Testis (tissue), 3 donors: Measurements from ENCODE around the gene REST. TPM values are rescaled to one million over a fixed set of nuclear protein-coding genes. Genes with fewer than 3 reads are reported as not detected.

ENCODE experiments used
- DNase-seq: peaks from one replicate; pipeline ENCODE4 v3.0.0-alpha.2; 2019
- H3K27ac ChIP-seq, 2 donors: fragments of 200-600 bp; sonication (generic); one replicate each; pipeline ENCODE4 v1.5.1; 2019
- H3K27me3 ChIP-seq: fragments of 200-600 bp; sonication (generic); one replicate; pipeline ENCODE4 v1.5.1; 2019
- H3K36me3 ChIP-seq: fragments of 200-600 bp; sonication (generic); one replicate; pipeline ENCODE4 v1.5.1; 2017; ENCODE audit warnings: low read depth; ENCODE audit errors: missing control alignments
- H3K4me1 ChIP-seq: fragments of 200-600 bp; sonication (generic); one replicate; pipeline ENCODE4 v1.5.1; 2019
- H3K4me3 ChIP-seq, 2 donors: fragments of 200-600 bp; sonication (generic); one replicate each; pipeline ENCODE4 v1.5.1; 2017 to 2019
- H3K9me3 ChIP-seq: fragments of 200-600 bp; sonication (generic); one replicate; pipeline ENCODE4 v1.5.1; 2017
- POLR2A ChIP-seq: fragments of 450-650 bp; IDR thresholded peaks from one replicate; pipeline ENCODE4 v1.6.1; 2017; ENCODE audit warnings: antibody characterized with exemption, mild to moderate bottlenecking, moderate library complexity
- WGBS, 2 donors: methylation state at CpG; one replicate each; pipeline ENCODE4 v1.1.5; 2018; 5-methylcytosine and 5-hydroxymethylcytosine counted together
- intact Hi-C: fragments of 100-400 bp; cut with DNase I; formaldehyde crosslinking; loops from one replicate; pipeline ENCODE4 v1.15.1; 2023; ENCODE audit warnings: low total_unique reads
- polyA plus RNA-seq: library from polyadenylated mRNA; stranded (reverse); fragments of 350-450 nt; fragmentation: Illumina TruSeq; extraction: RNeasy Lipid Tissue Mini Kit (QIAGEN cat#74804); gene quantifications from one replicate; pipeline ENCODE4 v1.2.3, GENCODE V29; 2014; ENCODE audit warnings: low read depth, low replicate concordance; ENCODE audit not compliant: insufficient read depth
- small RNA-seq, 2 donors: library from RNA; depleted of rRNA; stranded (forward); fragments of <200 nt; gene quantifications; one replicate each; pipeline ENCODE3, GENCODE V24; 2016
- total RNA-seq, 2 donors: library from RNA; depleted of rRNA; stranded (reverse); fragments of >200 nt; gene quantifications; one replicate each; pipeline ENCODE4 v1.2.3, GENCODE V29; 2016
- TF ChIP-seq, protein P1 (sequence below), 3 experiments: fragments of 450-650 bp in 2 of 3; fragments of 200-600 bp in 1 of 3; sonication (generic) in 1 of 3; IDR thresholded peaks; one replicate each; pipeline ENCODE4 v1.5.1; 2016 to 2019; ENCODE audit warnings: antibody characterized with exemption in 3 of 3, mild to moderate bottlenecking in 2 of 3, moderate library complexity in 1 of 3

Gene REST
- total and polyA plus RNA-seq, 3 donors from 2014 or later = 10.7 to 58.2 (median 50.2) TPM

- DNase-seq = no peak
- no peak overlapping the region for H3K27ac ChIP-seq
Measured at GRCh38 chr4:56990109-56990905, 82.6 kb downstream of the REST start.

DNA sequence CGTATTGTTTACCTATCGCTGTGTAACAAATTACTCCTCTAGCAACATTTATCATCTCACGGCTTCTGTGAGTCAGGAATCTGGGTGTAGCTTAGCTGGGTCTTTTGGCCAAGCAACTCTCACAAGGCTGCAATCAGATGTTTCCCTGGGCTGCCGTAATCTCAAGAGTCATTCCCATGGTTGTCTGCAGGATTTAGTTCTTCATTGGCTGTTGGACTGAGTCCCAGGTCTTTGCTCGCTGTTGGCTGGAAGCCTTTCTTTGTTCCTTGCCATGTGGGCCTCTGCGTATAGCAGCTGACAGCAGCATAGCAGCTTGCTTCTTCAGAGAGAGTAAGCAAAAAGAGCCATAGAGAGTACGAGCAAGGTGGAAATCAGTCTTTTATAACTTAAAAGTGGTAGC is 87.8 kb downstream of the REST start:
- no peak overlapping the region for H3K4me3 ChIP-seq
- no peak for TF ChIP-seq POLR2A
- TF ChIP-seq, protein P1, sequence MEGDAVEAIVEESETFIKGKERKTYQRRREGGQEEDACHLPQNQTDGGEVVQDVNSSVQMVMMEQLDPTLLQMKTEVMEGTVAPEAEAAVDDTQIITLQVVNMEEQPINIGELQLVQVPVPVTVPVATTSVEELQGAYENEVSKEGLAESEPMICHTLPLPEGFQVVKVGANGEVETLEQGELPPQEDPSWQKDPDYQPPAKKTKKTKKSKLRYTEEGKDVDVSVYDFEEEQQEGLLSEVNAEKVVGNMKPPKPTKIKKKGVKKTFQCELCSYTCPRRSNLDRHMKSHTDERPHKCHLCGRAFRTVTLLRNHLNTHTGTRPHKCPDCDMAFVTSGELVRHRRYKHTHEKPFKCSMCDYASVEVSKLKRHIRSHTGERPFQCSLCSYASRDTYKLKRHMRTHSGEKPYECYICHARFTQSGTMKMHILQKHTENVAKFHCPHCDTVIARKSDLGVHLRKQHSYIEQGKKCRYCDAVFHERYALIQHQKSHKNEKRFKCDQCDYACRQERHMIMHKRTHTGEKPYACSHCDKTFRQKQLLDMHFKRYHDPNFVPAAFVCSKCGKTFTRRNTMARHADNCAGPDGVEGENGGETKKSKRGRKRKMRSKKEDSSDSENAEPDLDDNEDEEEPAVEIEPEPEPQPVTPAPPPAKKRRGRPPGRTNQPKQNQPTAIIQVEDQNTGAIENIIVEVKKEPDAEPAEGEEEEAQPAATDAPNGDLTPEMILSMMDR (IDR thresholded peaks at IDR 0.05) = no peak
- peak; percentile 89 for DNase-seq
- intact Hi-C loops = no loop called here
- no peaks in the 10 kb centered on the region for H3K27me3 ChIP-seq
- H3K36me3 ChIP-seq = no peaks in the 10 kb centered on the region
- H3K27ac ChIP-seq = peak overlapping the region; percentile 52 to 70
- H3K9me3 ChIP-seq = no peaks in the 10 kb centered on the region
- WGBS, 2 donors = 42 to 45% methylated on average over 7 of the region's 7 CpGs
- H3K4me1 ChIP-seq = peaks cover 6% of the 10 kb centered on the region

More at GRCh38 chr4:56990109-56990905, 82.6 kb downstream of the REST start:
- 88 to 89% methylated on average over 6 of the region's 6 CpGs for WGBS, 2 donors
- H3K36me3 ChIP-seq = no peaks in the 10 kb centered on the region
- no peak overlapping the region for H3K4me3 ChIP-seq
- no peak for TF ChIP-seq POLR2A
- H3K4me1 ChIP-seq = no peaks in the 10 kb centered on the region
- H3K9me3 ChIP-seq = no peaks in the 10 kb centered on the region
- H3K27me3 ChIP-seq = no peaks in the 10 kb centered on the region
- intact Hi-C loops = no loop called here

DNA sequence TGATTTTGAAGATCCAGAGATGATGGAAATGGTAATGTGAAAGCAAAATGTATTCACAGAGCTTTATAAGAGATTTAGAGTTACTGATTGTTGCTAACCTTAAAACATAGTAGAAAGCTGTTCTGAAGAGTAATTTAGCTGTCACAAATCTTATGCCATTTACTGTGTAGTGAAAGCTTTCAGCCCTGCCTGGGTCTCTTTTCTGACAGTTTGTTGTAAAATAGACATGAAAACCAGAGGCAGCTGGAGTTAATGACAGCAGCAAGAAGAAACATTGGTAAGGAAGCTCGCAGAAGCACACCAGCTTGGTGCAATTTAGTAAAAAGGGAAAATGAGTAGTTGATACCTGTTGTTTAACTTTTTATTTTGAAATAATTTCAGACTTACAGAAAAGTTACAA is 92.1 kb downstream of the REST start:
- DNase-seq = no peak
- Histone ChIP-seq H3K27ac (no peak overlapping the region), H3K4me3 (no peak overlapping the region), H3K36me3 (no peaks in the 10 kb centered on the region), H3K9me3 (no peaks in the 10 kb centered on the region), H3K4me1 (peaks cover 6% of the 10 kb centered on the region), H3K27me3 (no peaks in the 10 kb centered on the region)
- intact Hi-C loops = no loop called here
- TF ChIP-seq, protein P1 (IDR thresholded peaks at IDR 0.05) = no peak
- TF ChIP-seq POLR2A = no peak
- 88% methylated on average over 1 of the region's 1 CpG for WGBS, 2 donors

- no peaks in the 10 kb centered on the region for H3K9me3 ChIP-seq
- TF ChIP-seq, protein P1 (IDR thresholded peaks at IDR 0.05) = no peak
- TF ChIP-seq POLR2A = no peak
- H3K27me3 ChIP-seq = no peaks in the 10 kb centered on the region
- no peaks in the 10 kb centered on the region for H3K4me1 ChIP-seq
- H3K27ac ChIP-seq = no peak overlapping the region
- no peak overlapping the region for H3K4me3 ChIP-seq
- no peak for DNase-seq
- 64 to 81% methylated on average over 4 of the region's 4 CpGs for WGBS, 2 donors
- H3K36me3 ChIP-seq = no peaks in the 10 kb centered on the region
- intact Hi-C loops = no loop called here
Measured at GRCh38 chr4:57013543-57014120, 105.9 kb downstream of the REST start.

Small RNA genes within 50 kb of the gene (small RNA-seq; reads per million reads assigned to genes)
- gene RNU6-998P = 0 reads per million in 2 donors

Other genes starting within 250 kb of the REST start
- 100 to 1,000 TPM; 141 to 158 TPM for gene HOPX, start 226.6 kb upstream of the REST start, total RNA-seq
- 102 TPM for gene HOPX, start 226.6 kb upstream of the REST start, polyA plus RNA-seq
- gene SPINK2, start 86.2 kb upstream of the REST start, total RNA-seq = 100 to 1,000 TPM; 183 to 251 TPM
- 633 TPM for gene SPINK2, start 86.2 kb upstream of the REST start, polyA plus RNA-seq
- gene NOA1, start 69.7 kb downstream of the REST start, total RNA-seq = 10 to 100 TPM; 16.9 to 18.1 TPM
- gene NOA1, start 69.7 kb downstream of the REST start, polyA plus RNA-seq = 13.7 TPM
- 100 to 1,000 TPM in 1 of 2 donors, 10 to 100 TPM in 1; 81.8 to 104 TPM for gene POLR2B, start 71.0 kb downstream of the REST start, total RNA-seq
- gene POLR2B, start 71.0 kb downstream of the REST start, polyA plus RNA-seq = 81.8 TPM
- gene IGFBP7, start 202.5 kb downstream of the REST start, total RNA-seq = 100 to 1,000 TPM; 451 to 817 TPM
- 531 TPM for gene IGFBP7, start 202.5 kb downstream of the REST start, polyA plus RNA-seq